GM19328 (cell line): ENCODE results near the gene ANKFY1.
A peak's percentile ranks its signal among the peaks of the same experiment; 100 is the strongest.

ENCODE experiments used
- ATAC-seq: cut with Tn5 transposase; IDR thresholded peaks from one replicate; pipeline ENCODE4 v1.9.1; 2021; ENCODE audit warnings: mild to moderate bottlenecking, moderate library complexity; ENCODE audit not compliant: unreplicated experiment

ANKFY1 gene, protein sequence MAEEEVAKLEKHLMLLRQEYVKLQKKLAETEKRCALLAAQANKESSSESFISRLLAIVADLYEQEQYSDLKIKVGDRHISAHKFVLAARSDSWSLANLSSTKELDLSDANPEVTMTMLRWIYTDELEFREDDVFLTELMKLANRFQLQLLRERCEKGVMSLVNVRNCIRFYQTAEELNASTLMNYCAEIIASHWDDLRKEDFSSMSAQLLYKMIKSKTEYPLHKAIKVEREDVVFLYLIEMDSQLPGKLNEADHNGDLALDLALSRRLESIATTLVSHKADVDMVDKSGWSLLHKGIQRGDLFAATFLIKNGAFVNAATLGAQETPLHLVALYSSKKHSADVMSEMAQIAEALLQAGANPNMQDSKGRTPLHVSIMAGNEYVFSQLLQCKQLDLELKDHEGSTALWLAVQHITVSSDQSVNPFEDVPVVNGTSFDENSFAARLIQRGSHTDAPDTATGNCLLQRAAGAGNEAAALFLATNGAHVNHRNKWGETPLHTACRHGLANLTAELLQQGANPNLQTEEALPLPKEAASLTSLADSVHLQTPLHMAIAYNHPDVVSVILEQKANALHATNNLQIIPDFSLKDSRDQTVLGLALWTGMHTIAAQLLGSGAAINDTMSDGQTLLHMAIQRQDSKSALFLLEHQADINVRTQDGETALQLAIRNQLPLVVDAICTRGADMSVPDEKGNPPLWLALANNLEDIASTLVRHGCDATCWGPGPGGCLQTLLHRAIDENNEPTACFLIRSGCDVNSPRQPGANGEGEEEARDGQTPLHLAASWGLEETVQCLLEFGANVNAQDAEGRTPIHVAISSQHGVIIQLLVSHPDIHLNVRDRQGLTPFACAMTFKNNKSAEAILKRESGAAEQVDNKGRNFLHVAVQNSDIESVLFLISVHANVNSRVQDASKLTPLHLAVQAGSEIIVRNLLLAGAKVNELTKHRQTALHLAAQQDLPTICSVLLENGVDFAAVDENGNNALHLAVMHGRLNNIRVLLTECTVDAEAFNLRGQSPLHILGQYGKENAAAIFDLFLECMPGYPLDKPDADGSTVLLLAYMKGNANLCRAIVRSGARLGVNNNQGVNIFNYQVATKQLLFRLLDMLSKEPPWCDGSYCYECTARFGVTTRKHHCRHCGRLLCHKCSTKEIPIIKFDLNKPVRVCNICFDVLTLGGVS

DNA sequence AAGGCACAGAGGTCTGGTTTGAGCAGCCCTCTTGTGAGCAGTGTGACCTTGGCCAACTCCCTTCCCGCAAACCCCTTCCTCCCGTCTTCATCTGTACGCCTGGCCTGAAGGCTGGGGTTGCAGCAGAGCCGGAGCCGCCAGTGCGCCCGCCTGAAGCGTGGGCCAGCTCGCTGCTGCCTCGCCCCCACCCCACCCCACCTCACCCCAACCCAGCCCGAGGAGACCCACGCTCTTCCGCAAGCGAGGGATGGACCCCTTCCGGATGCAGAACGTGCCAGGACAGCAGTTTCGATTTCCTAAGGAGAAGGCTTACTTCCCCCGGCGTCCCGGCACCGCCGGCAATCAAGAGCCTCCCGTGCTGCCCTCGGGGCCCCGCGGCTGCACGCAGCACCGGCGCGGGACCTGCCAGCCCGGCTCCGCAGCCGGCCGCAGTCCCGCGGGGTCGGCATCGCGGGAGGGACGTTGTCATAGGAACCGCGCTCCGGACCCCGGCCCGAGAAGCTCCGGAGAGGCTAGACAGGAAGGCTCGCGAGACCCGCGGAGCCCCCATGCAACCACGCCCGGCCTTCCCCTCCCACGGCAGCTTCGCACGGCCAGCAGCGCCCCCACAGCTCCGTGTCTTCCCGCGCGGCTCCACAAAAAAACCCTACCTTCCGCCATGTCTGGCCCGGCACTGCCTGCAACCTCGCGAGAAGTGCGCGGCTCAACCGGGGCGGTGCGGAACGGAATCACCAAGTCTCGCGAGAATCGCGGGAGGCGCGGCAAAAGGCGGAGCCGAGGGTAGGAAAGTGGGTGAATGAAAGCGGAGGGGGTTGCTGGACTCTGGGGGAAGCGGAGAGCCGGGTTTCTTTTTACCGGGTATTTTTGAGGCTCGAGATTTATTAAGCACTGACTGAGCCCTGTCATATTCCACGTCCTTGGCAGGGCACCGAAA lies at the start of gene ANKFY1:
ANKFY1 (minus strand) TSS at position 698 of the 934 bp plus-strand sequence; CDS start at position 660, 38 bp downstream.
- ATAC-seq = peak; percentile 81

DNA sequence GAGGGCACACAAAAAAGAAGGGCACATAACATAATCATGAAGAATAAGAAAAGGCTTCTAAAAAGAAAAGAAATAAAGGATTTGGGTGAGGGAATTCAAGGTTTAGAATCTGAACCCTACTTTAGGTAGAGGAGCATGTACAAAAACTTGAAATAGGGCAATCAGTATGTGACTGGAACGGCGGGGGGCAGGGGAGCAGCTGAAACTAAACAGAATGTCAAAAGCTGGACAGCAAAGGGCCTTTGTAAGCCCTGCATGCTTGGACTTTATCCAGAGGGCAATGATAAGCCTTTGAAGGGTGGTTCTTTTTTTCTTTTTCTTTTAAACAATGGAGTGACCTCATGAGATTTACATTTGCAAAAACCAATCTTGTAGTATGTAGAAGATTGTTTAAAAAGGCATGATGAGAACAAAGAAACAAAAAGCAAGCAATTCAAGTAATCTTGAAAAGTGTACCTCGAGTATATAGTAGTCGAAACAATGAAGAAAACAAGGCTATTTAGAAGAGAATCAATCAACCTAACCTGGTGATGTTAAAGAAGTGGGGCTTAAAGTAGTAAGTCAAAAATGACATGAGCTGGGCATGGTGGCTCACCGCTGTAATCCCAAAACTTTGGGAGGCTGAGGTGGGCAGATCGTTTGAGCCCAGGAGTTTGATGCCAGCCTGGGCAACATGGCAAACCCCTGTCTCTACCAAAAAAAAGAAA lies 46.7 kb upstream of the ANKFY1 start:
- ATAC-seq = no peak

DNA sequence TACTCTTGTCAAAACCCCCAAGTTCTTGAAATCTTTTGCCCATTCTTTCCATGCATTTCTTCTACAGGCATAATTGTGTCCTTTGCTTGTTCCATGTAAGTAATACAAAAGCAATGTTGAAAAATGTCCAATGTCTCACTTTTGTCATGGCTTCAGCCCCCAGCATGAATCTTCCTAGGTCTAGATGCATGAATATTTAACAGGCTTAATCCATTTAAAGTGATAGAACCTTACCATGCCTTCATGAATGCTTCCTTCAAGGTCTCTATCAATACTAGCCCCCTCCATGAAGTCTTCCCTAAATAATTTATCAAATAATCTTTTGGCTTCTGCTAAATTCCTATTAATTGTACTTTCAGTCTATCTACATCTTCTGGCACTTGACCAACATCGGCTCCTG lies 46.1 kb upstream of the ANKFY1 start:
- ATAC-seq = no peak

DNA sequence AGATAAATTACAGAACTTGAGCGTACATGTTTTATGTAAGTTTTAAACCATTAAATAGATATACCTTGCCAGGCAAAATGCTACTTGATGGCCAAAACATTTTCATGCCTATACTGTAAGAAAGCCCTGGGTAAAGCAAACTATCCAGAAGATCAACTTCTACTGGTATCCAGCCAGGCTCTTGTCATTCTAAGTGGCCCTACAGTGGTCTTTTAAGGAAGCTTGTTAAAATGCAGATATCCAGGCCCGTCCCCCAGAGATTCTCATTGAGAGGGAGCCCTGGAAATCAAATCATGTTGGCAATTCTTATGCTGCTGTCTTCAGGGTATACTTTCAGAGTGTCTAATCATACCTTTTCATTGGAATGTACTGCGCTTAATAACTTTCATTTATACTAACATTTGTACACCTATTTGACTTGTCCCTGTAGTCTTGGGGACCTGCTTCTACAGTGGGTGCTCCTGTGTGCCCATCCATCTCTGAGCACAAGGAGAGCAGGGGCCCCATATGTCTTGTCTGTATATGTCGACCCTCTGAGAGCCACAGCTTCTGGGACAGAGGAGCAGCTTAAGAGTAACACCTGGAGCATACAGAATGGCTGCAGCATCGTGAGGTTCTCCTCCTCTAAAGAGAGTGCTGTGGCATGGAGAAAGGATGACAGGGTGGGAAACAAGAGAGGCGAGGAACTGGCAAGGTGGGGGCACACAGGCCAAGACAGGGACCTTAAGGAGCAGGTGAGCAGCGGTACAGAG lies 43.6 kb upstream of the ANKFY1 start:
- no peak for ATAC-seq

DNA sequence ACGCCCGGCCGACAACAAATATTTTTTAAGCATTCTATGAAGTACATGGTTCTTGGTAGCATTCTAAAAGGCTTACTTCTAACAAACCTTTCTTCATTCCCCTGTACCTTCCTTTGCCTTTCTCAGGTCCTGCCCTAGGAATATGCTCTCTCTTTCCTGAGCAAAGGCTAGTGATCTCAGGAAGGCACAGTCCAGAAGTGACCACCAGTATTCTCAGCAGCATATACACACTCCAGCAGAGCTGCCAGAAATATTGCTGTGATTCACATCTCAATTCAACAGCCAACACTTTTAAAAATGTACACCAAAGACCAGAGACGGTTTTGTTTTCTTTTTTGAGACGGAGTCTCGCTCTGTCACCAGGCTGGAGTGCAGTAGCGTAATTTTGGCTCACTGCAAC lies 41.4 kb upstream of the ANKFY1 start:
- no peak for ATAC-seq

DNA sequence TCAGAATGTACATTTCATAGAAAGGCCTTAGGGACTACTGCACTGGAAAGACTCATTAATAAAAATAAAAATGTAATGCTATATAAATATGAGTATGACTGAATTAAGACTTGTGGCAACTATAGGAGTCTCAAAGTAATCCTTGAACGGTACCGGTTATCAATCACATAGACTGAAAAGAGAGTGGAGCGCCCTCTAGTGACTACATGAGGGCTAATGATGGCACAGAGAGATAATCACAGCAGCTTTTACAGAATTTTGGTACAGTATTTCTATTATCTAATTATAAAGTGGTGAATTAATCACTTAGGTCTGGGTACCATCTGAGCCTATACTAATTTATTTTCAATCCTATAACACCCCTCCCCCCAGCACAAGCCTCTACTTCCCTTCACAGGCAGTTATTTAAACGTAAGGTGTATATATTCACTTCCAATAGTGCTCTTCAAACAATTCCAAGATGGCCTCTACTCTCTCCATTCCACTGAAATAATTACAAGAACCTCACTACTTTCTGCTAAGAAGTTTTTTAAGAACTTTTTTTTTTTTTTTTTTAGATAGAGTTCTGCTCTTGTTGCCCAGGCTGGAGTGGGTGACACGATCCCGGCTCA lies 40.7 kb upstream of the ANKFY1 start:
- no peak for ATAC-seq

DNA sequence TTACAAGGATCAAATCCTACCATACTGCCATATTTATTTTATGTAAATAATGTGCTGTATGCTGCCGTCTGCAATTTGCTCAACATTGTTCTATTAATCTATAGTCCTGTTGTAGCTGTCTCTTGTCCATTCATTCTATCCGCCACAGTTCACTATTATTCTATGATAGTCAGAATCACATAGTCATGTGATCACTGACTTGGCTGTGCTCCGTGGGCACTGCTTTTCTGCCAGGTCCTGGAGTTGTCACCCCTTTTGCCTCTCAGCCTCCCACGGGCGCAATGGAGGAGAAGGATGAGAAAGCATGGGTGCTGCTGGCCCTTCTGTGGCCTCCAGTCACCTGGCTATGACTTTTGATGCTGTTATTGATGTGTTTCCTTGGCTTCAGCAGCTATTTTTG lies 37.3 kb upstream of the ANKFY1 start:
- no peak for ATAC-seq

DNA sequence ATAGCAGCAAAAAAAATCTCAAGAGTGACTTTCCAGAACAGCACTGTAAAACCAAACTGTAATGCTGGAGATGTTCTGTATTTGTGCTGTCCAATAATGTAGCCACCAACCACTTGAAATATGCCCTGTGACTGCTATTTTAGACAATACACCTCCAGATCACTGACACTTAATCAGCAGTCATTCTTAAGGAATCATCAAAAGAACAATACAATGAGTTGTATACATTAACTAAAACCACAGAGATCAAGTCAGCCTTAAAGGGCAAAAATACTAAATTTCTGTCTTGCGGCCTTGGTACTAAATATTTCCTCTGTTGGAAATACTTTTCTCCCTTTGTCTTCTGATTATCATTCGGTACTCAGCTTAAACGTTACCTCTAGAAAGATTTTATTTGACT lies 33.6 kb upstream of the ANKFY1 start:
- ATAC-seq = no peak

DNA sequence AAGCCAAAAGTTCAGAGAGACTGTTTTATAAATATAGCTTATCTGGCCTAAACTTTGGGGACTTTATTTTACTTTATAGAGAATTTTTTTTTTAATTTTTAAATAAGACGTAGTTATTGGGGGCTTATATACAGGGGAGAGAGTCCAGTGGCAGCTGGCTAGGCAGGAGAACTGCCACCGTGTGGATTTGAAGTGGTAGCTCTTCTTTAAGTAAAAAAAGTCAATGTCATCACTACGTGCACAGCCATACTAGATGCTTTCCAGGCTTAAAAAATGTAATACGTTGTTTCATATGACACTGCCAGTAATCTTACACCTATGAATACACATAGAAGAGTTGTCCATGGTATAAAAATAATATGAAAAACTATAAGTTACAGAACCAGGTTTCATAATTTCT lies 31.9 kb upstream of the ANKFY1 start:
- ATAC-seq = no peak

DNA sequence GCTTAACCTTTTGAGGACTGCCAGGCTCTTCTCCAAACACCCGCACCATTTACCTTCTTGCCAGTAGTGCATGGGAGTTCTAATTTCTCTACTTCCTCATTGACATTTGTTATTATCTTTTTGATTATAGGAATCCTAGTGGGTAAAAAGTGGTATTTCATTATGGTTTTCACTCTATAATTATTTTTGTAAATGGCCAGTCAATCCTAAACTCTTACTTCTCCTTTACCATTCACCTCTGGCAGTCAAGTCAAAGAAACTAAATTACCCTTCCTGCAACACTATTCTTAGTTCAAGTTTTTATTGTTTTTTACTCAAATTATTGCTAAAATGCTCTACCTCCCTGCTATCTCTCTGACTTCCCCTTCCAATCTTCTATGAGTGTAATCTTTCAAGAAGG lies 29.8 kb upstream of the ANKFY1 start:
- no peak for ATAC-seq

DNA sequence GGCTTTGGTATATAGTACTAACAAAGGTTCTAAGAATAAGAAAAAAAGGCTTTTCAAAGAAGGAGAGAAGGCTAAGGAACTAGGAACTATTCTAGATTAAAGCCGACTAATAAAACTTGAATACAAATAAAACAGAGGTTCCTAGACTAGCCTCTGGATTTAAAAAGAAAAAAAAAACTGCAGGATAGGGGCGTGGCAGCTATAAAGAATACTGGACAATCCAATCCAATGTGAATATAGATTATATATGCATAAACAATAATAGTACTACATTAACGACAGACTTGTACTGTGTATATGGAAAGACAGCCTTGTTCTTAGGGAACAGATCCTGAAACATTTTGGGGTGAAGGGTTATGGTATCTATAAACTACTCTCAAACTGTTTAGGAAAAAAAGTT lies 23.9 kb upstream of the ANKFY1 start:
- no peak for ATAC-seq

DNA sequence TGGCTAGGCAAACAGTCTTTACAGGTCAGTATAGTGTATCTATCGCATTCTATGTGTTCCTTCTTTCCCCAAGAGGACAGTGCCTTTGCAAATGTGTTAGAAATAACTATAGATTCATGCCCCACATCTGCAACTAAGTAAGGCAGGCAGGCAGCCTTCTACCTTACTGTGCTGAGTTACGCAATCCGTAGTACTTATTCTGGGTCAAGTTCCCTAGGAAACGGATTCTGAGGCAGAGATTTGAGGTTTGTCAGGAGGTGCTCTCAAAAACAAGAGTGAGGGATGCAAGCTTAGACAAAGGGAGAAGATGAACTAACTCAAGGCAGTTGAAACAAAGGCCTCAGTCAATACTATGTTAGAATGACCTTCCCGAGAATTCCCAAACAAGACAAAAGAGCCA lies 12.7 kb upstream of the ANKFY1 start:
- ATAC-seq = no peak

DNA sequence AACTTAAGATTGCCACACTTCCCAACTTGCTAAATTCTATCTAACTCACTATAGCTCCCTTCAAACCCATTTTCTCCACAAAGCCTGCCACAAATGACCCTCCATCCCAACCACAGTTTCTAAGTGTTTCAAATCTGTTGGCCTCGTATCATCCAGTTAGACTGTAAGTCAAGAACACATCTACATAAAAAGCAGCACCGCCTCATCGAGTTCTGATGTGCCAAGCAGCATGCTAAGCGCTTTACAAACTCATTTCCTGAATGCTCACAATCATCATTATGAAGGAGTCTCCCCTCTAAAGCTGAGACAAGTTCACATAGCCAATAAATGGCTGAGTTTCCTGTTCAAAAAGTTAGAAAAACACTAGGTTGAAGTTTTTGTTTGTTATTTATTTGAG lies 9.2 kb upstream of the ANKFY1 start:
- no peak for ATAC-seq

DNA sequence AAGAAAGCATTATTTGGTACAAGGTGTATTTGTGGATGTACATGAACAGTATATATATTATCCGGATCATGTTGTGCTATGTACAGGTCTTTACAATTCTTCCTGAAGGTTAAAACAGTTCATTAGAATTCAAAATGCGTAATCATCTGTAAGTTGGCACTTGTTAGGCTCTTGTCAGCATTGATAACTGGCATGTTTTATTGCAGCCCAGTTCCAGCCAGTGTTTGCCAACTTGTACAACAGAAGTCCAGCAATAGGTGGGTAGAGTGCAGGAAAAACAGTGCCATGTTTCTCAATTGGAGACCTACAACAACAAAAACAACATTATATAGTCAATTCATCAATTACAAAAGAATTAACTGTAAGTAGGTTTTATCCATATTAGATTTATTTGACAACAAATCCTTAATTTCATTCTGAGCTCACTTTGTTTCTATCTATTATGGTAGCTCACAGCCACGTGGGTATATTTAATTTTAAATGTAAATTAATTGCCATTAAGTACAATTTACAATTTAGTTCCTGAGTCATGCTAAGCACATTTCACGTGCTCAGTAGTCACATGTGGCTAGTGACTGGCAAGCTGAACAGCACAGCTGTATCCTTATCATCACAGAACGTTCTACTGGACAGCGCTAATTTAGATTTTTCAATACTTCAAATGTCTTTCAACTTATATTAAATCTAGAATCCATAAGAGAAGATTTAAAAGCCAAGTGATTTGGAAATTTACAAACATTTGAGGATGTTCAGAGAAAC lies 8.6 kb upstream of the ANKFY1 start:
- ATAC-seq = no peak

DNA sequence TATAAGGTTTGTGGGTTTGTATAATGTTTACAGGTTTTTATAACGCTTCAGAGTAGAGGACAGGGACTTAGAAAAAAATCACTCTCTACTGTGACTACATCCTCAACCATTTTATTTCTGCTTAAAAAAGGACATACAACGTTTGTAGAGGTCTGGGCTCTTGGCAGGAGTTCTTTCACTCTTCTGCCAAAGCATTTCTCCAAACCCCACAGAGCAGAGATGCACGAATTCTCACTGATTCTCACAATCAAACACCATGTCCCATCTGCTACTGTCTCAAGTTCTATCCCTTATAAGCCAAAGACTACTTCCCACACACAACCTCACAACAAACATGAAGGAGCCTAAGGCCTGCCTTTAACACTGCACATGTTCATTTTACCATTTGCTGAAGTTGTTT lies 7.0 kb upstream of the ANKFY1 start:
- ATAC-seq = no peak

DNA sequence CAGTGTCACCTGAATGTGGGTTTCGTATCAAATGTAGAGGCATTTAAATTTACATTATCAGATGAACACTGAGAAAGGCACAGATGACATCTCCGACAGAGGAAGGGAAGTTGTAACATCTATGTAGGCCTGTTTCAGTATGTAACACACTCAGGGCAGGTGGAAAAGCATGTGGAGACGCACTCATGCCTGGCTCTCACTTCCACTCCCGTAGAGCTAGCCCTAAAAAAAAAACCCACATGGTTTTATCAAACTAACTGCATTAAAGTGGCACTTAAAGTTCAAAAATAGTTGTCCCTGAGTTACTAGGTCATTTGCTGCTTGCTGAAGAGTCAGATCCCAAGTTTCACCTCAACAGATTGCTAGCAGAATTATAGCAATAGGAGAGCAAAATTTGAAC lies 6.1 kb upstream of the ANKFY1 start:
- no peak for ATAC-seq

DNA sequence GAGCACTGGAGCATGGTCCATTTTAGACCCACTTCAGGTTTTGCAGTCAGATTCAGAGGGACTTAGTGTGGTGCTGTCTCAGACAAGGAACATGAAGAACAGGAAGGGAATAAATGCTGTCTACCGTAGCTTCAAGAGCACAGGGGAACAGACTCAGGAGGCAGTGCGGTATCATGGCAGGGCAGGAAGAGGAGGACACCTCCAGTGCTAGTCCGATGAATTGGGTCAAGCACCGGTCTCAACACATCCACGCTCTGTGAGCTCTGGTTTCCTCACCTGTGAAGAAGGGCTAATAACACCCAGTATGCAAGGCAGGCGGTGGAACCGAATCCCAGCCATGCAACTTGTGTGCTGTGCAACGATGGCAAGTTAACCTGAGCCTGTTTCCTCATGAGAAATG lies 3.6 kb upstream of the ANKFY1 start:
- ATAC-seq = no peak

DNA sequence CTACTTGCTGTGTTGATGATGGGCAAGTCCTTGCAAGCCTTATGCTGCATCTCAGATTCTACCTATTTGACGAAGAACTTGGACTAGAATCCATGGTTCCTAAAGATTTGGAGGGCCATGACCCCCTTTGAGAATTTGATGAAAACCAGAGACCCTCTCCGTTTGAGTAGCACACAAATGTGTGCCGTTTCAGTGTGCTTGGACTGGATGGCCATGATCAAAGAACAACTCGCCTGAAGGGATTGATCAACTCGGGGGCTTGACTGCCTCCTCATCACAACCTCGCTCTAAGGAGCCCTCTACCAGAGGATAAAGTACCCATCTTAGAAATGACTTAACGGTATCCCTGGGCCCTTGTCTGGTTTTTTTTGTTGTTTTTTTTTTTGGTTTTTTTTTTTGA lies 2.8 kb upstream of the ANKFY1 start:
- no peak for ATAC-seq
